HCT116 (cell line): Measurements from ENCODE around the gene TMEM215. TPM values are rescaled to one million over a fixed set of nuclear protein-coding genes. Genes with fewer than 3 reads are reported as not detected.

Source experiments
- ATAC-seq: fragments of 200-7000 bp; cut with Tn5 transposase; 2 replicates; pipeline ENCODE4 v1.9.1; 2020; ENCODE audit warnings: mild to moderate bottlenecking, moderate library complexity
- BruUV-seq: library from RNA; stranded (reverse); fragments of 400-500 nt; replicated peaks from 2 replicates; lab custom pipeline; 2021; lab: Mats Ljungman, UMichigan
- CTCF ChIA-PET: fragments of 300-600 bp; sonication (Branson Sonifier 250); formaldehyde crosslinking; loops from one replicate; lab custom pipeline; 2021; ENCODE audit warnings: antibody characterized with exemption; lab: Charles Lee
- POLR2A ChIA-PET: fragments of 300-600, 350-600 bp; sonication (Branson Sonifier 250); formaldehyde crosslinking; loops from one replicate; lab custom pipeline; 2021; ENCODE audit warnings: antibody characterized with exemption; lab: Charles Lee
- RAD21 ChIA-PET, 2 experiments: fragments of 300-600 bp; sonication (Branson Sonifier 250); formaldehyde crosslinking; loops; one replicate each; lab custom pipeline; 2023; ENCODE audit warnings: low total read pairs in 2 of 2; ENCODE audit not compliant: uncharacterized antibody in 2 of 2, unreplicated experiment in 2 of 2, low non-redundant PET in 1 of 2; lab: Charles Lee
- DNase-seq: peaks from one replicate; pipeline ENCODE4 v3.0.0-alpha.2; 2010; ENCODE audit warnings: low read depth, low spot score
- H2AFZ ChIP-seq: fragments of 200-600 bp; shearing (Covaris generic), sonication (generic); 2 replicates; pipeline ENCODE4 v1.6.1; 2017; ENCODE audit warnings: low read depth, mixed run types, mixed read lengths, antibody characterized with exemption, low read length; ENCODE audit not compliant: poor library complexity, severe bottlenecking
- H3K27ac ChIP-seq: 2 replicates; pipeline ENCODE4 v1.5.1; 2012; ENCODE audit warnings: low read depth, low read length
- H3K27me3 ChIP-seq: fragments of 200-600 bp; sonication (generic); 2 replicates; pipeline ENCODE4 v1.6.1; 2016; ENCODE audit warnings: mixed run types, low read length, mixed read lengths; ENCODE audit not compliant: insufficient read depth
- H3K36me3 ChIP-seq, 2 experiments: fragments of 200-500 bp in 1 of 2; fragments of 200-600 bp in 1 of 2; sonication (Bioruptor generic) in 1 of 2; sonication (generic) in 1 of 2; 2 replicates each; pipeline versions ENCODE4 v1.5.1 to v1.6.1; 2014 to 2016; ENCODE audit warnings: low read length in 2 of 2, inconsistent platforms in 1 of 2, mixed read lengths in 1 of 2, mixed run types in 1 of 2; ENCODE audit not compliant: insufficient read depth in 2 of 2, control insufficient read depth in 1 of 2
- H3K4me1 ChIP-seq, 2 experiments: fragments of 200-600 bp in 1 of 2; sonication (generic) in 1 of 2; 2 replicates each; pipeline versions ENCODE4 v1.5.1 to v1.6.1; 2012 to 2017; ENCODE audit warnings: low read length in 2 of 2, inconsistent platforms in 1 of 2, mild to moderate bottlenecking in 1 of 2, mixed read lengths in 1 of 2, mixed run types in 1 of 2, moderate library complexity in 1 of 2; ENCODE audit not compliant: insufficient read depth in 2 of 2, control insufficient read depth in 1 of 2
- H3K4me2 ChIP-seq: fragments of 200-600 bp; sonication (generic); 2 replicates; pipeline ENCODE4 v1.6.1; 2017; ENCODE audit warnings: mixed run types, low read length, mixed read lengths
- H3K4me3 ChIP-seq, 2 experiments: fragments of 200-600 bp in 1 of 2; sonication (generic) in 1 of 2; replicated peaks in 1 of 2; 2 replicates each; pipeline ENCODE4 v1.5.1; 2011 to 2016; ENCODE audit warnings: low read length in 2 of 2, control low read depth in 1 of 2, low read depth in 1 of 2, mild to moderate bottlenecking in 1 of 2, mixed read lengths in 1 of 2, mixed run types in 1 of 2
- H3K79me2 ChIP-seq: fragments of 200-600 bp; sonication (generic); 2 replicates; pipeline ENCODE4 v1.6.1; 2017; ENCODE audit warnings: mild to moderate bottlenecking, mixed run types, low read length, moderate library complexity, mixed read lengths; ENCODE audit not compliant: insufficient read depth
- H3K9ac ChIP-seq: fragments of 200-600 bp; sonication (generic); 2 replicates; pipeline ENCODE4 v1.6.1; 2016; ENCODE audit warnings: low read length, mixed read lengths
- H3K9me2 ChIP-seq: fragments of 200-600 bp; sonication (generic), shearing (Covaris generic); 2 replicates; pipeline ENCODE4 v1.6.1; 2017; ENCODE audit warnings: mixed run types, mild to moderate bottlenecking, moderate library complexity; ENCODE audit not compliant: insufficient read depth
- H3K9me3 ChIP-seq, 2 experiments: fragments of 200-500 bp in 1 of 2; fragments of 200-600 bp in 1 of 2; sonication (Bioruptor generic) in 1 of 2; sonication (generic) in 1 of 2; 2 replicates each; pipeline ENCODE4 v1.6.1; 2014 to 2017; ENCODE audit warnings: low read length in 2 of 2, mixed read lengths in 2 of 2, inconsistent platforms in 1 of 2, low read depth in 1 of 2, mild to moderate bottlenecking in 1 of 2, mixed run types in 1 of 2, moderate library complexity in 1 of 2; ENCODE audit not compliant: control insufficient read depth in 1 of 2, insufficient read depth in 1 of 2
- H4K20me1 ChIP-seq: fragments of 200-600 bp; sonication (generic), shearing (Covaris generic); 2 replicates; pipeline ENCODE4 v1.6.1; 2017; ENCODE audit warnings: mixed run types, mild to moderate bottlenecking, moderate library complexity; ENCODE audit not compliant: insufficient read depth
- CEBPB ChIP-seq: IDR thresholded peaks from 2 replicates; pipeline ENCODE4 v1.6.1; 2012; ENCODE audit warnings: low read depth
- CTCF ChIP-seq, 3 experiments: fragments of 200-600 bp in 1 of 3; sonication (generic) in 1 of 3; IDR thresholded peaks in 2 of 3; conservative IDR thresholded peaks in 1 of 3; 2 replicates each; pipeline ENCODE4 v1.5.1; 2012 to 2017; ENCODE audit warnings: low read depth in 2 of 3, low read length in 2 of 3, antibody characterized with exemption in 1 of 3, borderline replicate concordance in 1 of 3, control low read depth in 1 of 3, mild to moderate bottlenecking in 1 of 3, mixed read lengths in 1 of 3, mixed run types in 1 of 3, moderate library complexity in 1 of 3; ENCODE audit not compliant: insufficient read depth in 1 of 3
- EGR1 ChIP-seq: IDR thresholded peaks from 2 replicates; pipeline ENCODE4 v1.6.1; 2012; ENCODE audit warnings: low read depth
- ELF1 ChIP-seq: IDR thresholded peaks from 2 replicates; pipeline ENCODE4 v1.6.1; 2012; ENCODE audit warnings: low read depth, borderline replicate concordance
- MAX ChIP-seq: IDR thresholded peaks from 2 replicates; pipeline ENCODE4 v1.6.1; 2012
- POLR2A ChIP-seq: IDR thresholded peaks from 2 replicates; pipeline ENCODE4 v1.7.0; 2011; ENCODE audit warnings: borderline replicate concordance; ENCODE audit not compliant: insufficient read depth, insufficient read length; ENCODE audit errors: extremely low read depth
- POLR2AphosphoS5 ChIP-seq: IDR thresholded peaks from 2 replicates; pipeline ENCODE4 v1.6.1; 2011; ENCODE audit warnings: mild to moderate bottlenecking, low read depth, low read length, moderate library complexity
- YY1 ChIP-seq: IDR thresholded peaks from 2 replicates; pipeline ENCODE4 v1.6.1; 2011; ENCODE audit warnings: low read length, low read depth, moderate library complexity, mild to moderate bottlenecking; ENCODE audit not compliant: insufficient replicate concordance; ENCODE audit errors: extremely low read depth
- ZBTB33 ChIP-seq: IDR thresholded peaks from 2 replicates; pipeline ENCODE4 v1.6.1; 2011; ENCODE audit warnings: mild to moderate bottlenecking, low read length, moderate library complexity; ENCODE audit not compliant: insufficient replicate concordance; ENCODE audit errors: extremely low read depth
- intact Hi-C: fragments of 100-400 bp; cut with micrococcal nuclease; formaldehyde crosslinking; loops from 2 replicates; pipeline ENCODE4 v1.10.0; 2022
- total RNA-seq: library from RNA; stranded (reverse); gene quantifications from one replicate; pipeline ENCODE4 v1.2.1, GENCODE V29; 2021; ENCODE audit not compliant: unreplicated experiment

Gene TMEM215
- total RNA-seq, 1 experiment from 2014 or later = not detected

- peaks cover 27% of the 10 kb centered on the region for H3K27me3 ChIP-seq
- no peaks in the 10 kb centered on the region; the same call in 1 of the 2 replicates for H4K20me1 ChIP-seq
- intact Hi-C loops = no loop called here
- no peak overlapping the region for H2AFZ ChIP-seq
- ATAC-seq = no peak
- H3K4me2 ChIP-seq = no peak overlapping the region
- no peak for TF ChIP-seq POLR2A
- TF ChIP-seq ELF1 = no peak
- no peak for TF ChIP-seq CEBPB
- no peak for TF ChIP-seq YY1
- no peak for TF ChIP-seq CTCF (IDR thresholded peaks at IDR 0.05 in 2 of 3, conservative IDR thresholded peaks at IDR 0.05 in 1 of 3; ENCODE audit: borderline replicate concordance in 1 of 3, insufficient read depth in 1 of 3, low read depth in 2 of 3, low read length in 2 of 3)
- peaks cover 0 to 9% of the 10 kb centered on the region in 2 experiments; a peak in 2 of 4 replicates for H3K9me3 ChIP-seq
- ChIA-PET CTCF (no interaction called here), POLR2A (no interaction called here), RAD21 (no interaction called here)
- BruUV-seq = no TSS peak
- H3K9ac ChIP-seq = no peak overlapping the region
- H3K4me1 ChIP-seq = no peaks in the 10 kb centered on the region
- no peak for DNase-seq
- no peak overlapping the region for H3K4me3 ChIP-seq
- H3K36me3 ChIP-seq = no peaks in the 10 kb centered on the region
- H3K27ac ChIP-seq = no peak overlapping the region
- no peaks in the 10 kb centered on the region for H3K9me2 ChIP-seq
- no peaks in the 10 kb centered on the region for H3K79me2 ChIP-seq
Observed at GRCh38 chr9:32776201-32776600, 7.1 kb upstream of the TMEM215 start.

GRCh38 chr9:32782476-32783167, 718 bp upstream of the TMEM215 start:
- no peak overlapping the region for H3K4me3 ChIP-seq
- no peaks in the 10 kb centered on the region for H3K79me2 ChIP-seq
- no peaks in the 10 kb centered on the region for H3K9me3 ChIP-seq
- H3K36me3 ChIP-seq = no peaks in the 10 kb centered on the region
- no peak for ATAC-seq
- H4K20me1 ChIP-seq = no peaks in the 10 kb centered on the region
- H3K27me3 ChIP-seq = peaks cover 55% of the 10 kb centered on the region
- no peak overlapping the region for H3K4me2 ChIP-seq
- RAD21 ChIA-PET = no interaction called here
- DNase-seq = no peak
- TF ChIP-seq POLR2AphosphoS5 (no peak), ZBTB33 (no peak), EGR1 (no peak), MAX (no peak), CTCF (IDR thresholded peaks at IDR 0.05 in 2 of 3, conservative IDR thresholded peaks at IDR 0.05 in 1 of 3; ENCODE audit: borderline replicate concordance in 1 of 3, insufficient read depth in 1 of 3, low read depth in 2 of 3, low read length in 2 of 3) (no peak)
- TF ChIP-seq, all 23 proteins: peak for 0
- ChIA-PET CTCF (no interaction called here), POLR2A (no interaction called here)
- no peak overlapping the region for H2AFZ ChIP-seq
- no peaks in the 10 kb centered on the region for H3K9me2 ChIP-seq
- BruUV-seq = no TSS peak
- no peak overlapping the region for H3K27ac ChIP-seq
- no peaks in the 10 kb centered on the region for H3K4me1 ChIP-seq
- no peak overlapping the region for H3K9ac ChIP-seq
- intact Hi-C loops = loop anchor here (10.0 kb wide), 1 partner anchor 62 kb away; no protein-coding TSS in a partner anchor
